Spleen (tissue), 7 donors: Measurements from ENCODE around the gene JARID2.

ENCODE experiments used
- POLR2AphosphoS5 ChIP-seq, 3 donors: sonication (generic); formaldehyde crosslinking; IDR thresholded peaks; one replicate each; pipeline ENCODE4 v1.5.1; 2017; ENCODE audit warnings: antibody characterized with exemption in 3 of 3
- TF ChIP-seq, protein P1 (sequence below), 11 experiments: fragments of 200-600 bp in 7 of 11; fragments of 450-650 bp in 4 of 11; sonication (generic) in 4 of 11; IDR thresholded peaks in 8 of 11; conservative IDR thresholded peaks in 3 of 11; 1 replicate in 7 of 11; 2 replicates in 4 of 11; pipeline versions ENCODE4 v1.4.0 to v1.8.0; 2016 to 2021; ENCODE audit warnings: antibody characterized with exemption in 11 of 11, inconsistent platforms in 4 of 11, mild to moderate bottlenecking in 1 of 11
- donor health status: DM: no; HTN: no; CAD: no; lungs with moderate emphysema.
- donor health status: DM: no; HTN: no; CAD: no.
- donor health status: DM: no; HTN: no; CAD: no.

DNA sequence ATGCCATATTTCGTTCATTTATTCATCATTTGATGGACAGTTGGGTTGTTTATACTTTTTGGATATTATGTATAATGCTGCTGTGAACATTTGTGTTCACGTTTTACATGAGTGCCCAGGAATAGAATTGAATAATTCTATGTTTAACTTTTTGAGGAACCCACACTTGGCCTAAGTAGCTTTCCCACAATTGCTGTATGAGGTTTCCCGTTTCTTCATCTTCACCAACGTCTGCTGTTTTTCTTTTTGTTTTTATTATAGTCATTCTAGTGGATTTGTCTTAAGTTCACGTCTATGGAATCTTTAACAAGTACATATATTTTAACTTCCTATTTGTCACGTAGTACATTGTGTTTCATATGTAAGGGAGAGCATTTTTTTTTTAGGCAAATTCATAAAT is 110.3 kb downstream of the JARID2 start:
- TF ChIP-seq, protein P1, sequence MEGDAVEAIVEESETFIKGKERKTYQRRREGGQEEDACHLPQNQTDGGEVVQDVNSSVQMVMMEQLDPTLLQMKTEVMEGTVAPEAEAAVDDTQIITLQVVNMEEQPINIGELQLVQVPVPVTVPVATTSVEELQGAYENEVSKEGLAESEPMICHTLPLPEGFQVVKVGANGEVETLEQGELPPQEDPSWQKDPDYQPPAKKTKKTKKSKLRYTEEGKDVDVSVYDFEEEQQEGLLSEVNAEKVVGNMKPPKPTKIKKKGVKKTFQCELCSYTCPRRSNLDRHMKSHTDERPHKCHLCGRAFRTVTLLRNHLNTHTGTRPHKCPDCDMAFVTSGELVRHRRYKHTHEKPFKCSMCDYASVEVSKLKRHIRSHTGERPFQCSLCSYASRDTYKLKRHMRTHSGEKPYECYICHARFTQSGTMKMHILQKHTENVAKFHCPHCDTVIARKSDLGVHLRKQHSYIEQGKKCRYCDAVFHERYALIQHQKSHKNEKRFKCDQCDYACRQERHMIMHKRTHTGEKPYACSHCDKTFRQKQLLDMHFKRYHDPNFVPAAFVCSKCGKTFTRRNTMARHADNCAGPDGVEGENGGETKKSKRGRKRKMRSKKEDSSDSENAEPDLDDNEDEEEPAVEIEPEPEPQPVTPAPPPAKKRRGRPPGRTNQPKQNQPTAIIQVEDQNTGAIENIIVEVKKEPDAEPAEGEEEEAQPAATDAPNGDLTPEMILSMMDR (IDR thresholded peaks at IDR 0.05 in 8 of 11, conservative IDR thresholded peaks at IDR 0.05 in 3 of 11): no peak
- no peak for TF ChIP-seq POLR2AphosphoS5 (IDR thresholded peaks at IDR 0.05)
